Vagina (tissue), 2 donors: ENCODE results near the gene BMP2. TPM values are rescaled to one million over a fixed set of nuclear protein-coding genes. Genes with fewer than 3 reads are reported as not detected.

Source experiments
- DNase-seq, 2 donors: peaks; one replicate each; pipeline ENCODE4 v3.0.0-alpha.2; 2017; ENCODE audit errors: extremely low spot score in 2 of 2
- H3K27ac ChIP-seq: fragments of 200-600 bp; sonication (generic); one replicate; pipeline ENCODE4 v1.5.1; 2019
- H3K27me3 ChIP-seq: fragments of 200-600 bp; sonication (generic); one replicate; pipeline ENCODE4 v1.5.1; 2019
- H3K36me3 ChIP-seq, 2 donors: fragments of 200-600 bp; sonication (generic); one replicate each; pipeline ENCODE4 v1.5.1; 2017 to 2019
- H3K4me1 ChIP-seq: fragments of 200-600 bp; sonication (generic); one replicate; pipeline ENCODE4 v1.5.1; 2019
- H3K4me3 ChIP-seq, 2 donors: fragments of 200-600 bp; sonication (generic); 1 replicate in 1 of 2; 2 replicates in 1 of 2; pipeline ENCODE4 v1.5.1; 2016 to 2019
- H3K9me3 ChIP-seq: fragments of 200-600 bp; sonication (generic); one replicate; pipeline ENCODE4 v1.5.1; 2019
- CTCF ChIP-seq, 3 experiments: fragments of 450-650 bp in 2 of 3; fragments of 200-600 bp in 1 of 3; sonication (generic) in 1 of 3; IDR thresholded peaks; one replicate each; pipeline ENCODE4 v1.5.1; 2017 to 2019; ENCODE audit warnings: antibody characterized with exemption in 3 of 3, mild to moderate bottlenecking in 2 of 3, moderate library complexity in 2 of 3
- POLR2A ChIP-seq, 2 donors: fragments of 450-650 bp; IDR thresholded peaks; one replicate each; pipeline ENCODE4 v1.6.1; 2017; ENCODE audit warnings: antibody characterized with exemption in 2 of 2, mild to moderate bottlenecking in 2 of 2, moderate library complexity in 2 of 2
- POLR2AphosphoS5 ChIP-seq, 2 donors: sonication (generic); formaldehyde crosslinking; IDR thresholded peaks; one replicate each; pipeline ENCODE4 v1.9.0; 2017; ENCODE audit warnings: antibody characterized with exemption in 2 of 2, mild to moderate bottlenecking in 2 of 2, low read depth in 1 of 2; ENCODE audit not compliant: insufficient read depth in 1 of 2
- intact Hi-C: fragments of 100-400 bp; cut with DNase I; formaldehyde crosslinking; loops from one replicate; pipeline ENCODE4 v1.15.1; 2023
- total RNA-seq: library from RNA; depleted of rRNA; stranded (reverse); fragments of >200 nt; gene quantifications from one replicate; pipeline ENCODE4 v1.2.3, GENCODE V29; 2016

Gene BMP2
- total RNA-seq, 1 donor from 2014 or later, result 8.6 TPM

DNA sequence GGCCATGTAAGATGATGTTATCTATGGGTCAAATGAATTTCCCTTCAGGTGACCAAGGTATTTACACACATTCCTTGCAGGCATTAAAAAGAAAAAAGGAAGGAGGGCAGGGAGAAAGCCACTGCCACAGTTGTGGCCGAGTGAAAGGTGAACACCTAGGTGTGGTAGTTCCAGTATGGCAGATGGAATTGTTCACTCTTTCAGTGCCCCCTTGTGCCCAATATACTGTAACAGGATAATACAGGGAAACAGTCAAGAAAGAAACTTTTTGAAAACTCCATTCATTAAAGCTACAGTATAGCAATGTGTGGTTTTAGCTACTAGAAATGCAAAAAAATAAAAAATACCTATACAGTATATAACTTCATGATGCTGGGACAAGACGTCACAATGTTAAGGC, 52.1 kb downstream of the BMP2 start:
- no peaks in the 10 kb centered on the region for H3K9me3 ChIP-seq
- no peaks in the 10 kb centered on the region for H3K27me3 ChIP-seq
- no peaks in the 10 kb centered on the region for H3K4me1 ChIP-seq
- intact Hi-C loops, result no loop called here
- H3K4me3 ChIP-seq, result no peak overlapping the region
- no peak for TF ChIP-seq POLR2A (IDR thresholded peaks at IDR 0.05)
- no peak for TF ChIP-seq CTCF (IDR thresholded peaks at IDR 0.05)
- no peak for TF ChIP-seq POLR2AphosphoS5 (IDR thresholded peaks at IDR 0.05; ENCODE audit: insufficient read depth in 1 of 2, low read depth in 1 of 2)
- H3K27ac ChIP-seq, result no peak overlapping the region
- no peak for DNase-seq
- no peaks in the 10 kb centered on the region for H3K36me3 ChIP-seq

GRCh38 chr20:6824401-6824800, 56.9 kb downstream of the BMP2 start:
- intact Hi-C loops, result no loop called here
- no peaks in the 10 kb centered on the region for H3K27me3 ChIP-seq
- TF ChIP-seq POLR2AphosphoS5 (IDR thresholded peaks at IDR 0.05; ENCODE audit: insufficient read depth in 1 of 2, low read depth in 1 of 2), result no peak
- no peak for TF ChIP-seq CTCF (IDR thresholded peaks at IDR 0.05)
- TF ChIP-seq POLR2A (IDR thresholded peaks at IDR 0.05), result no peak
- no peaks in the 10 kb centered on the region for H3K36me3 ChIP-seq
- no peak for DNase-seq
- no peaks in the 10 kb centered on the region for H3K9me3 ChIP-seq
- H3K4me1 ChIP-seq, result no peaks in the 10 kb centered on the region
- H3K27ac ChIP-seq, result no peak overlapping the region
- no peak overlapping the region for H3K4me3 ChIP-seq

DNA sequence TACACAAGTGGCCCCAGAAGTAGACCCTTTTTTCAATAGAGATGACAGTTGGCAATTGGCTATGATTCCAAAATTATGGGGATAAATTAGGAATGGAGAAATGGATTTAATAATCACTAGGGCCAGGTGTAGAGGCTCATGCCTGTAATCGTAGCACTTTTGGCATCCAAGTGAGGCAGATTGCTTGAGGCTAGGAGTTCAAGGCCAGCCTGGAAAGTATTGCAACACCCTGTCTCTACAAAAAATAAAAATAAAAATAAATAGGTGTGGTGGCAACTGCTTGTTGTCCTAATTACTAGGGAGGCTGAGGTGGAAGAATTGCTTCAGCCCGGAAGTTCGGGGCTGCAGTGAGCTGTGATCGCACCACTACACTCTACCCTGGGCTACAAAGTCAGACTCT, 60.0 kb downstream of the BMP2 start:
- Histone ChIP-seq H3K9me3 (no peaks in the 10 kb centered on the region), H3K36me3 (no peaks in the 10 kb centered on the region), H3K4me1 (no peaks in the 10 kb centered on the region), H3K4me3 (no peak overlapping the region), H3K27me3 (no peaks in the 10 kb centered on the region), H3K27ac (no peak overlapping the region)
- no peak for DNase-seq
- TF ChIP-seq POLR2A (IDR thresholded peaks at IDR 0.05) (no peak), CTCF (IDR thresholded peaks at IDR 0.05) (no peak), POLR2AphosphoS5 (IDR thresholded peaks at IDR 0.05; ENCODE audit: insufficient read depth in 1 of 2, low read depth in 1 of 2) (no peak)
- intact Hi-C loops, result no loop called here

DNA sequence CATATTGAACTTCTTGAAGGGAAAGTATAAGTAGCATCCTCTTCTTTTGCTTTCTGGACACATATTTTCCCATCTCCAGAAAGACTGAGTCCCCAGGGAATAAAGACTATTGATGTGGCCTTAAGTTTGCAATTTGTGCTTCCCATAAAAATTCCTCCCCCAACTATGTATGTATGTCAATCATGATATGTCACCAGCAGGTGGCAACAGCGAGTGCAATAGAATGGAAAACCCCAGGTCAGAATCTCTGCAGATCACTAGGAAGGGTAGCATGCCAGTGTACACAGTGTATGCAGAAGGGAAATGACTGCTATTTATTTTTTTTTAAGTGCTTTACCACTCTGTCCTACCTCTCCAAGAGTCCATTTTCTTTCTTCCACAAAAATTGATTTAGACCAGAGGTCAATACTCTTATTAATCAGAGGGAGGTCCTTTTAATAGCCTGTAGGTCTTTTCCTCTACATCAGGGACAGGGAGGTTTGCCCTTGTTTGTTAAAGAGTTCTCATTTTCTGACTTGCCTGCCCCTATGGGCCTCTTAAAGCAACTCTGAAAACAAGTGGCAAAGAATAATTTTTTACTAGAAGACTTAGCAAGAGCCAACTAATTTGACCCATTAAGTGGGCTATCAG, 61.4 kb downstream of the BMP2 start:
- Histone ChIP-seq H3K4me3 (no peak overlapping the region), H3K27me3 (no peaks in the 10 kb centered on the region), H3K9me3 (no peaks in the 10 kb centered on the region), H3K36me3 (no peaks in the 10 kb centered on the region), H3K4me1 (no peaks in the 10 kb centered on the region), H3K27ac (no peak overlapping the region)
- no peak for DNase-seq
- intact Hi-C loops, result no loop called here
- TF ChIP-seq POLR2AphosphoS5 (IDR thresholded peaks at IDR 0.05; ENCODE audit: insufficient read depth in 1 of 2, low read depth in 1 of 2) (no peak), CTCF (IDR thresholded peaks at IDR 0.05) (peak in 2 of 3 experiments; percentile 41 to 52)

DNA sequence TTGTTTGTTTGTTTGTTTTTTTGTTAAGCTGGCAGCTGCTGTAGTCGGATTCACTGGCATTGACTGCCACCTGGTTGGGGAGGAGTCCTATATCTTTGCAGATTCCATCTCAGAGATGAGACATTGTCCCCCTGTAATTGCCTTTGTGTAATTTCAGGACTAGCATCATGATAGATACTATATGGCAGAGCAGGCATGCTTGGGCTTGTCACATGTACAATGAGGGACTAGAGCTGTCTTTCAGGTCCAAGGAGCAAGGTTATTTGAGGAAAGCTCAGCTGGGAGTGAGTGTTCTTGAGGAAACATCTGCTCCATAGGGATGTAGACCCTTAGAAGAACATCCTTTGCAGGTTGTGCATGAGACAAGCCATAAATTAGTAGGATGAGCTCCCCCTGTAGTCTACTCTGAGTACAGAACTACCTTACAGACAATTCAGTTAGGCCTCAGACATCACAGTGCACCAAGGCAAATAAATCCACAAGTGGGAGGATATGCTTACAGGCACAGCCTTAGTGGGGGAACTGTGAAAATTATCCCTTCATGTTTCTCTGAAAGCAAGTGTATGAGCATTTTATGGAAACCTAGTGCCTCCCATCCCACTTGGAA, 62.1 kb downstream of the BMP2 start:
- Histone ChIP-seq H3K36me3 (no peaks in the 10 kb centered on the region), H3K27me3 (no peaks in the 10 kb centered on the region), H3K4me1 (no peaks in the 10 kb centered on the region), H3K4me3 (no peak overlapping the region), H3K27ac (no peak overlapping the region), H3K9me3 (no peaks in the 10 kb centered on the region)
- TF ChIP-seq POLR2AphosphoS5 (IDR thresholded peaks at IDR 0.05; ENCODE audit: insufficient read depth in 1 of 2, low read depth in 1 of 2) (no peak), CTCF (IDR thresholded peaks at IDR 0.05) (no peak)
- no peak for DNase-seq
- intact Hi-C loops, result no loop called here
